ENCODE results near the gene SLC24A1. TPM values are rescaled to one million over a fixed set of nuclear protein-coding genes. Genes with fewer than 3 reads are reported as not detected.

The SLC24A1 gene
- total and polyA plus RNA-seq, 2 of the 13 experiments (the other 11 are each of a cell fraction or from before 2014, with no cell fraction given): 5.9 to 8.3 TPM

DNA sequence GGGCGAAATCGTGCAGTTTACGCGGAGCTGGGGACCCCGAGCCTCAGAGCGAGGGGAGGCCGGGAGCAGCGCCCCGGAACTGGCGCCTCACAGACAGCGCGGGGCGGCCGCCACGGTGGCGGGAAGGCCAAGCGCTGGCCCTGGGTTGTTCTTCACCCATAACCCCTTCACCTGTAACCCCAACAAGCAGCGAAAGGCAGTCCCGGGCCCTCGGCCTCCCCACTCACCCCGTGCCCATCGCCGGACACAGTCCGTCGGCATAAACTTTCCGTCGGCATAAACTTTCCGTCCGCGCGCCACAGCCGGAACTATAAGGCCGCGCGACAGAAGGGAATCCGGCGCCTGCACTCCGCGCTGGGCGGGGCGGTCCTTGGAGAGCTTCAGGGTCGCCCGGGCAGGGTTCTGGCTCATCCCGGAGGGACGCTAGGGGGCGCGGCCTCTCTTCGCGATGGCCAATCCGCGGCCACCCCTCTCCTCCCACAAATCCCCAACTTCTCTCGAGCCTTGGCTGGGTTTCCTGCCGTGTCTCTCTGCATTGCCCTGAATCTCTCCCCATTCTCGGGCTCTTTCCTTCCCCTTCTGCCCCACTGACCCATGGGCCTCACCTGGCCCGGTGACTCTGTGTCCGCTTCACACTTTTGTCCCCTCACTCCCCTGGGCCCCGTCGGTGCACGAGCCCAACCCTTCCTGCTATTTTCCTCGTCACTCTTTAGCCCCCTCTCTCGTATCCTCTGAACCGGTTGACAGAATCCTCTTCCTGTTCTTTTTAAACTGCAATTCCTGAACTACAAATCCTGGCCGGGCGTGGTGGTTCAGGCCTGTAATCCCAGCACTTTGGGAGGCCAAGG, 10.6 kb upstream of the SLC24A1 start, which contains the start of gene INTS14 (continued):
- TF ChIP-seq IRF9 (CRISPR knock-in tag; IDR thresholded peaks at IDR 0.05; ENCODE audit: borderline replicate concordance): peak; percentile 87; the same call in 1 of the 2 replicates
- TF ChIP-seq U2AF2 (IDR thresholded peaks at IDR 0.05; ENCODE audit: low read depth, low read length): peak; percentile 38; the same call in 1 of the 2 replicates
- TF ChIP-seq SRSF1 (optimal IDR thresholded peaks at IDR 0.05; ENCODE audit: low read depth, low read length): peak; percentile 57
- TF ChIP-seq ZNF329 (CRISPR knock-in tag; IDR thresholded peaks at IDR 0.05; ENCODE audit: low read depth): peak; percentile 71; the same call in 1 of the 2 replicates
- no peak for TF ChIP-seq HMGA1 (CRISPR knock-in tag; conservative IDR thresholded peaks at IDR 0.05)
- TF ChIP-seq THAP8 (CRISPR knock-in tag; IDR thresholded peaks at IDR 0.05; ENCODE audit: borderline replicate concordance): peak; percentile 78; the same call in 1 of the 2 replicates
- TF ChIP-seq STAT5B (CRISPR knock-in tag; IDR thresholded peaks at IDR 0.05): peak; percentile 84; the same call in 1 of the 2 replicates
- TF ChIP-seq ZNF572 (CRISPR knock-in tag; IDR thresholded peaks at IDR 0.05): peak; percentile 66; the same call in 1 of the 2 replicates
- TF ChIP-seq ZFP36 (IDR thresholded peaks at IDR 0.05; ENCODE audit: borderline replicate concordance, low read depth, low read length, partially characterized antibody): no peak
- peak; percentile 56 for TF ChIP-seq CEBPG (CRISPR knock-in tag; IDR thresholded peaks at IDR 0.05)
- no peak for TF ChIP-seq ZBTB21 (CRISPR knock-in tag; IDR thresholded peaks at IDR 0.05)
- TF ChIP-seq, protein P1, sequence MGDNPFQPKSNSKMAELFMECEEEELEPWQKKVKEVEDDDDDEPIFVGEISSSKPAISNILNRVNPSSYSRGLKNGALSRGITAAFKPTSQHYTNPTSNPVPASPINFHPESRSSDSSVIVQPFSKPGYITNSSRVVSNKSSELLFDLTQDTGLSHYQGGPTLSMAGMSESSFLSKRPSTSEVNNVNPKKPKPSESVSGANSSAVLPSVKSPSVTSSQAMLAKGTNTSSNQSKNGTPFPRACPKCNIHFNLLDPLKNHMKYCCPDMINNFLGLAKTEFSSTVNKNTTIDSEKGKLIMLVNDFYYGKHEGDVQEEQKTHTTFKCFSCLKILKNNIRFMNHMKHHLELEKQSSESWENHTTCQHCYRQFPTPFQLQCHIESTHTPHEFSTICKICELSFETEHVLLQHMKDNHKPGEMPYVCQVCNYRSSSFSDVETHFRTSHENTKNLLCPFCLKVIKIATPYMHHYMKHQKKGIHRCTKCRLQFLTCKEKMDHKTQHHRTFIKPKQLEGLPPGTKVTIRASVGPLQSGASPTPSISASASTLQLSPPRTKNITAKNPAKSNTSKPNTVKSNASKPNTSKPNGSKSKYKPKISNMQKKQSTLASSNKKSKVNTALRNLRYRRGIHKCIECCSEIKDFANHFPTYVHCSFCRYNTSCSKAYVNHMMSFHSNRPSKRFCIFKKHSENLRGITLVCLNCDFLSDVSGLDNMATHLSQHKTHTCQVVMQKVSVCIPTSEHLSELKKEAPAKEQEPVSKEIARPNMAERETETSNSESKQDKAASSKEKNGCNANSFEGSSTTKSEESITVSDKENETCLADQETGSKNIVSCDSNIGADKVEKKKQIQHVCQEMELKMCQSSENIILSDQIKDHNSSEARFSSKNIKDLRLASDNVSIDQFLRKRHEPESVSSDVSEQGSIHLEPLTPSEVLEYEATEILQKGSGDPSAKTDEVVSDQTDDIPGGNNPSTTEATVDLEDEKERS (CRISPR knock-in tag; IDR thresholded peaks at IDR 0.05): no peak
- no peak for TF ChIP-seq NCOA5 (CRISPR knock-in tag; IDR thresholded peaks at IDR 0.05)
- no peak; the same call in 1 of the 2 replicates for TF ChIP-seq ZNF253 (CRISPR knock-in tag; IDR thresholded peaks at IDR 0.05; ENCODE audit: borderline replicate concordance)
- TF ChIP-seq ZNF773 (CRISPR knock-in tag; IDR thresholded peaks at IDR 0.05; ENCODE audit: borderline replicate concordance): no peak
- no peak for TF ChIP-seq SNRNP70 (IDR thresholded peaks at IDR 0.05; ENCODE audit: low read depth, low read length)
- peak; percentile 94 for TF ChIP-seq ZBTB25 (CRISPR knock-in tag; IDR thresholded peaks at IDR 0.05)
- TF ChIP-seq ZNF589 (CRISPR knock-in tag; conservative IDR thresholded peaks at IDR 0.05): peak; percentile 83; the same call in 1 of the 2 replicates
- no peak for TF ChIP-seq SETDB1 (CRISPR knock-in tag; IDR thresholded peaks at IDR 0.05; ENCODE audit: borderline replicate concordance)
- TF ChIP-seq RXRA (CRISPR knock-in tag; IDR thresholded peaks at IDR 0.05): peak; percentile 85
- TF ChIP-seq ZFP37 (CRISPR knock-in tag; IDR thresholded peaks at IDR 0.05; ENCODE audit: borderline replicate concordance): no peak
- TF ChIP-seq, protein P2, sequence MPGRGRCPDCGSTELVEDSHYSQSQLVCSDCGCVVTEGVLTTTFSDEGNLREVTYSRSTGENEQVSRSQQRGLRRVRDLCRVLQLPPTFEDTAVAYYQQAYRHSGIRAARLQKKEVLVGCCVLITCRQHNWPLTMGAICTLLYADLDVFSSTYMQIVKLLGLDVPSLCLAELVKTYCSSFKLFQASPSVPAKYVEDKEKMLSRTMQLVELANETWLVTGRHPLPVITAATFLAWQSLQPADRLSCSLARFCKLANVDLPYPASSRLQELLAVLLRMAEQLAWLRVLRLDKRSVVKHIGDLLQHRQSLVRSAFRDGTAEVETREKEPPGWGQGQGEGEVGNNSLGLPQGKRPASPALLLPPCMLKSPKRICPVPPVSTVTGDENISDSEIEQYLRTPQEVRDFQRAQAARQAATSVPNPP (CRISPR knock-in tag; IDR thresholded peaks at IDR 0.05): peak; percentile 54; the same call in 1 of the 2 replicates
- TF ChIP-seq KDM6A (CRISPR knock-in tag; IDR thresholded peaks at IDR 0.05; ENCODE audit: low read depth): 0 out of 2 replicates have a peak, but pooled peaks have one; percentile 37
